Measurements from ENCODE around the gene KMT2C. TPM values are rescaled to one million over a fixed set of nuclear protein-coding genes. Genes with fewer than 3 reads are reported as not detected.

KMT2C gene
- total RNA-seq, 8 experiments from 2014 or later = 27.8 to 64.0 (median 35.8) TPM

DNA sequence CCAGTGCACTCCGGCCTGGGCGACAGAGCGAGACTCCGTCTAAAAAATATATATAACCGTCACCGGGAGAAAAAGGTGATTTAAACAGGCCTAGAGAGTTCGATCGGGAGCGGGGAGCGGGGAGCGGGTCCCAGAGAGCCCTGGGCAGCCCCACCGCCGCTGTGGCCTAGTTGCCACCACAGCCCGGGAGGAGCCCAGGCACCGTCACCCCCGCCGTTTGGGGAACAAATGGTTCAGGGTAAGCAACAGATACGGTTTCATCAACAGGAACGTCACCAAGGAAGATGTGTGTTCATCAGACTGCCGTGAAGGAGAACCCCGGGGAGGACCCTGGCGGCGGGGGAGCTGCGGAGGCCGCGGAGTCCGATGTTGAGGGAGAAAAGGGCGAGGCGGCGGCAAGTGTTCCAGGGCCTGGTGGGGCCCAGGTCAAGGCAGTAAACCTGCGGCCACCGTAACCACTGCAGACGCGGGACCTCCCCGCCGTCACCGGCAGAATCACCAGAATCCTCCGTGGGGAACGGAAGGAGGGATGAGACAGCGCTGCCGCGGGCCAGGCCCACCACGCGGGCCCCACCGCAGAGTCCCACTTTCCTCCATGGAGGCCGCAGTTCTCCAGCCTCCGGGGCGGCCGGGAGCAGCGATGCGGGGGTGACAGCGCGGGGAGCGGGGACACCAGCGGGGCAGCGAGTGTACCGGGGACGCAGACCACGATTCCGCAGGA is 306.9 kb downstream of the KMT2C start:
- in situ Hi-C loops (cut with MboI; ENCODE audit: low pct_unique_long_range_greater_than_20kb in 2 of 9, low sequenced_read_pairs in 9 of 9, unreplicated experiment in 9 of 9) = no loop called here
- H3K27ac ChIP-seq = no peak overlapping the region
- 95 to 100% (median 100%) methylated on average over 3 to 23 of the region's 60 CpGs; no CpG with 5 or more reads in 5 of the 10 experiments for WGBS, 10 experiments

GRCh38 chr7:152128252-152128651 is 307.6 kb downstream of the KMT2C start:
- WGBS, 10 experiments = 94 to 100% (median 98%) methylated on average over 2 to 6 of the region's 20 CpGs; no CpG with 5 or more reads in 4 of the 10 experiments
- Histone ChIP-seq H3K27ac (no peak overlapping the region), H3K4me1 (replicated peaks in 1 of 2) (no peaks in the 10 kb centered on the region), H3K4me3 (no peak overlapping the region)
- in situ Hi-C loops (cut with MboI; ENCODE audit: low pct_unique_long_range_greater_than_20kb in 2 of 9, low sequenced_read_pairs in 9 of 9, unreplicated experiment in 9 of 9) = no loop called here
- ATAC-seq (replicated peaks in 6 of 8) = no peak

More for the DNA sequence above, 306.9 kb downstream of the KMT2C start:
- Histone ChIP-seq H3K4me1 (replicated peaks in 1 of 2) (no peaks in the 10 kb centered on the region), H3K4me3 (no peak overlapping the region)
- ATAC-seq (replicated peaks in 6 of 8) = no peak

DNA sequence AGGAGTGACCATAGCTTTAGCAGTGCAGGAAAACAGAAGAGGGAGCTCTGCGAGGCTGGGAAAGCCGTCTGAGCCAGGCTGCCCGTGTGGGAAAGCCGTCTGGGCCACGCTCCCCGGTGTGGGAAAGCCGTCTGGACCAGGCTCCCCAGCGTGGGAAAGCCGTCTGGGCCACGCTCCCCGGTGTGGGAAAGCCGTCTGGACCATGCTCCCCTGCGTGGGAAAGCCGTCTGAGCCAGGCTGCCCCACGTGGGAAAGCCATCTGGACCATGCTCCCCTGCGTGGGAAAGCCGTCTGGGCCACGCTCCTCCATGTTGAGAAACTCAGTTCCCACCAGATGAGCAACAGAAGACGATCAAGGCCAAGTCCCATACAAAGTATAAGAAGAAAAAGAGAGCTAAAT is 308.6 kb downstream of the KMT2C start:
- in situ Hi-C loops (cut with MboI; ENCODE audit: low pct_unique_long_range_greater_than_20kb in 2 of 9, low sequenced_read_pairs in 9 of 9, unreplicated experiment in 9 of 9) = no loop called here
- H3K4me1 ChIP-seq (replicated peaks in 1 of 2) = no peaks in the 10 kb centered on the region
- H3K27ac ChIP-seq = no peak overlapping the region
- ATAC-seq (replicated peaks in 6 of 8) = no peak
- 88 to 100% (median 92%) methylated on average over 1 to 8 of the region's 19 CpGs; no CpG with 5 or more reads in 2 of the 10 experiments for WGBS, 10 experiments
- H3K4me3 ChIP-seq = no peak overlapping the region

- no peak for ATAC-seq (replicated peaks in 6 of 8)
- no peak overlapping the region for H3K4me3 ChIP-seq
- in situ Hi-C loops (cut with MboI; ENCODE audit: low pct_unique_long_range_greater_than_20kb in 2 of 9, low sequenced_read_pairs in 9 of 9, unreplicated experiment in 9 of 9) = no loop called here
- no peaks in the 10 kb centered on the region for H3K4me1 ChIP-seq (replicated peaks in 1 of 2)
- 80 to 100% methylated on average over 1 of the region's 7 CpGs; no CpG with 5 or more reads in 8 of the 10 experiments for WGBS, 10 experiments
- H3K27ac ChIP-seq = no peak overlapping the region
Measured at GRCh38 chr7:152126741-152127140, 309.1 kb downstream of the KMT2C start.

DNA sequence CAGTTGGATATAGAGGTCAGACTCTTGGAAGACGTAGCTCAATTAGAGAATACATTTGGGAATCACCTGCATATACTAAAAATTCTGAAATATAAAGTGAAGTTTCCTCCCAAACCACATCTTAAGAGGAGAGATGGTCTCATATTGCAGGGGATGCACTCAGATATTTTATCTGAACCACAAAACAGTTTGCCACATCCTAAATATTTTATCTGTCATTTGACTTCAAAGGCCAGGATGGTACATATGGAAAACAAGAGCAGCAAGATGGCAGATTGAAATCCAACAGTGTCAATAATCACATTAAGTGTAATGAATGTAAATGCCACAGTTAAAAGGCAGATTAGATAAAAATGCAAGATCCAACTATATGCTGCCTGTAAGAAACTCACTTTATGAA is 313.3 kb downstream of the KMT2C start:
- 100% methylated on average over 1 of the region's 1 CpG; no CpG with 5 or more reads in 4 of the 10 experiments for WGBS, 10 experiments
- no peak overlapping the region for H3K4me3 ChIP-seq
- H3K27ac ChIP-seq = no peak overlapping the region
- no peak for ATAC-seq (replicated peaks in 6 of 8)
- in situ Hi-C loops (cut with MboI; ENCODE audit: low pct_unique_long_range_greater_than_20kb in 2 of 9, low sequenced_read_pairs in 9 of 9, unreplicated experiment in 9 of 9) = no loop called here
- no peaks in the 10 kb centered on the region for H3K4me1 ChIP-seq (replicated peaks in 1 of 2)

DNA sequence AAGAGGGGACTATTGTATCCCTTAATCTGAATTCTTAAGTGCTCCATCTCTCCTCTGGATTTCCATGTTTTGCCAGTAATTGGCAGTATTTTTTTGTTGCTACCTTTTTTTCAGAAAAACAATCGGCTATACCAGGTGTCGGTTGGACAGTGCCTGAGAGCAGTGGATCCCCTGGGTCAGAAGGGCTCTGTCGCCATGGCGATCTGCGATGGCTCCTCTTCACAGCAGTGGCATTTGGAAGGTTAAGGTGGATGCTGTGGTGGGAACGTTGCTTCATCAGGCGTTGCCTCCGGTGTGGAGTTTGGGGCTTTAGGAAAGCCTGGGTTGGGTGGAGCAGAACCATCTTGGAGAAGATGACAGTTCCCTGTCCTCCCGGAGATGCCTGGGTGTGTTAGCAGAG is 314.4 kb downstream of the KMT2C start:
- WGBS, 10 experiments = 87 to 100% (median 94%) methylated on average over 2 to 7 of the region's 9 CpGs; no CpG with 5 or more reads in 3 of the 10 experiments
- H3K4me1 ChIP-seq (replicated peaks in 1 of 2) = no peaks in the 10 kb centered on the region
- ATAC-seq (replicated peaks in 6 of 8) = no peak
- H3K4me3 ChIP-seq = no peak overlapping the region
- in situ Hi-C loops (cut with MboI; ENCODE audit: low pct_unique_long_range_greater_than_20kb in 2 of 9, low sequenced_read_pairs in 9 of 9, unreplicated experiment in 9 of 9) = no loop called here
- no peak overlapping the region for H3K27ac ChIP-seq

DNA sequence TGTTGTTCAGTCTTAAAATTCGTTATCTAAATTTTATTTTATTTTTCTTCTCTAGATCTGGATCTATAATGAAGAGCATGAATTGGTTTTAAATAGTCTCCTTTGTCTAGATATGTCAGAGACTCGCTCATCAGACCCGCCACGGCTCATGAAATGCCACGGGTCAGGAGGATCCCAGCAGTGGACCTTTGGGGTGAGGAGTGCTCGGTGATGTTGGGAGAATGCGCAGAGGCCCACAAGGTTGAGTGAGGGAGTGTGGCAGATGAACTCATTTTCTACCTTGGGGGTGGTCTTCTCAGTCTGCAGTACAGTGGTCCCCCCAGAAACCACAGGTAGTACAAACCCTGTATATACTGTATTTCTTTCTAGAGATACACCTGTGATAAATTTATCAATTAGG is 315.0 kb downstream of the KMT2C start:
- in situ Hi-C loops (cut with MboI; ENCODE audit: low pct_unique_long_range_greater_than_20kb in 2 of 9, low sequenced_read_pairs in 9 of 9, unreplicated experiment in 9 of 9) = no loop called here
- H3K4me3 ChIP-seq = no peak overlapping the region
- no peak for ATAC-seq (replicated peaks in 6 of 8)
- no peak overlapping the region for H3K27ac ChIP-seq
- no peaks in the 10 kb centered on the region for H3K4me1 ChIP-seq (replicated peaks in 1 of 2)
- 93 to 100% (median 100%) methylated on average over 1 to 7 of the region's 7 CpGs; no CpG with 5 or more reads in 1 of the 10 experiments for WGBS, 10 experiments

DNA sequence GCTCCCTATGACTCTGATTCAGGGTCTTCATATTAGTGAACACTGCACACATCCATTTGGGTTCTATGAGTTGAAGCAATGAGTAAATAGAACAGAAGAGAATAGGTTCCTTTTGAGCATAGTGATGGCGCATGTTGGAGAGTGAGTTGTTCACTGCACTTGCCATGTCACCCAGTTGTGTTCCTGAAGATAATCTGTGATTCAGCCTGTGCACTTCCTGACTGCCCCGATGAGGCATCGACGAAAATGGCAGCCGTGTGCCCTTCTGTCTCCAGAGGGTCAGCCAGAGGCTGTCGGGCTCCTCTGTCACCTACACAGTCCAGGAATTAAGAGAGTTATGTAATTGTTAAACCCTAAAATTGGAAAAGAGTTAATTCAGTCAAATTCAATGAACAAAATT is 315.6 kb downstream of the KMT2C start:
- ATAC-seq (replicated peaks in 6 of 8) = no peak
- no peak overlapping the region for H3K27ac ChIP-seq

DNA sequence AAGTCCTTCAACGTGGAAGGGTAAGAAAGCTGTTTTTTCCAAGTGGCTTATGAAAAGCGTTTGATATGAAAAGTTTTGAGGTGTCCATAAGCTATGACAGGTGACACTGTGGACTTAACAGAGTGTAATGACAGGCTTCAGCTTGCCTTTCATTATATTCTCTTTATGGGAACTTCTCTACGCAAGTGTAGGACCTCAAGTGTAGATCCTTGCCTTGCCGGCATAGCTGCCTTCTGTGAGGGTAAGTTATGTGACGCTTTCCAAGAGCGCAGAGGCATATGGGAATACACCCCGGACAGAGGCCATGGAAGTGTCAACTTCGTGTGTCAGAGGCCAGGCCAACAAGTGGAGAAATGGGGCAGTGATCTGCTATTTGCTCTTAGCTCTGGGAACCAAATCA is 318.4 kb downstream of the KMT2C start:
- Histone ChIP-seq H3K4me3 (no peak overlapping the region), H3K27ac (no peak overlapping the region), H3K4me1 (replicated peaks in 1 of 2) (no peaks in the 10 kb centered on the region)
- WGBS, 10 experiments = 87 to 100% (median 99%) methylated on average over 2 to 8 of the region's 8 CpGs; no CpG with 5 or more reads in 2 of the 10 experiments
- in situ Hi-C loops (cut with MboI; ENCODE audit: low pct_unique_long_range_greater_than_20kb in 2 of 9, low sequenced_read_pairs in 9 of 9, unreplicated experiment in 9 of 9) = no loop called here
- ATAC-seq (replicated peaks in 6 of 8) = no peak

More for the DNA sequence above, 315.6 kb downstream of the KMT2C start:
- WGBS, 10 experiments = 86 to 100% (median 96%) methylated on average over 1 to 6 of the region's 6 CpGs; no CpG with 5 or more reads in 2 of the 10 experiments
- in situ Hi-C loops (cut with MboI; ENCODE audit: low pct_unique_long_range_greater_than_20kb in 2 of 9, low sequenced_read_pairs in 9 of 9, unreplicated experiment in 9 of 9) = no loop called here
- Histone ChIP-seq H3K4me3 (no peak overlapping the region), H3K4me1 (replicated peaks in 1 of 2) (no peaks in the 10 kb centered on the region)

- ATAC-seq (replicated peaks in 6 of 8) = no peak
- H3K4me1 ChIP-seq (replicated peaks in 1 of 2) = no peaks in the 10 kb centered on the region
- no peak overlapping the region for H3K27ac ChIP-seq
- in situ Hi-C loops (cut with MboI; ENCODE audit: low pct_unique_long_range_greater_than_20kb in 2 of 9, low sequenced_read_pairs in 9 of 9, unreplicated experiment in 9 of 9) = no loop called here
- 77 to 100% (median 94%) methylated on average over 4 to 9 of the region's 9 CpGs for WGBS, 10 experiments
- H3K4me3 ChIP-seq = no peak overlapping the region
Measured at GRCh38 chr7:152115021-152115718, 320.6 kb downstream of the KMT2C start.

DNA sequence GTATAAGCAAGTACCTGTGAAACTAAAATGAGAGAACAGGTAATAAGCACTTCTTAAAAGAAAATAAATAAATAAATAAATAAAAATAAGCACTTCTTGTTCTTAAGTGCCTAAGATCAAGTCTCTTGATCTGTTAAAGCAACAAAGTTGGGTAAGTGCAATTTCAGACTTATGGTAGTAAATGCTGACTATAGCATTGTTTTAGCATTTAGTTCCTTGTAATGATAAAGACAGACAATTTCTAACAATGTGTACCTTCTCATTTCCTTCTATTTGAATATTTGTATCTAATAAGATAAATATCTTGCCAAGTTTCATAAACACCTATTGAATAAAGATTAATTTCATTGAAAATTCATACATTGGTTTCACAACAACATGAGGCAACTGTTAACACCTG is 323.0 kb downstream of the KMT2C start:
- in situ Hi-C loops (cut with MboI; ENCODE audit: low pct_unique_long_range_greater_than_20kb in 2 of 9, low sequenced_read_pairs in 9 of 9, unreplicated experiment in 9 of 9) = no loop called here
- no peak overlapping the region for H3K4me3 ChIP-seq
- H3K4me1 ChIP-seq (replicated peaks in 1 of 2) = no peaks in the 10 kb centered on the region
- no peak for ATAC-seq (replicated peaks in 6 of 8)
- H3K27ac ChIP-seq = no peak overlapping the region

DNA sequence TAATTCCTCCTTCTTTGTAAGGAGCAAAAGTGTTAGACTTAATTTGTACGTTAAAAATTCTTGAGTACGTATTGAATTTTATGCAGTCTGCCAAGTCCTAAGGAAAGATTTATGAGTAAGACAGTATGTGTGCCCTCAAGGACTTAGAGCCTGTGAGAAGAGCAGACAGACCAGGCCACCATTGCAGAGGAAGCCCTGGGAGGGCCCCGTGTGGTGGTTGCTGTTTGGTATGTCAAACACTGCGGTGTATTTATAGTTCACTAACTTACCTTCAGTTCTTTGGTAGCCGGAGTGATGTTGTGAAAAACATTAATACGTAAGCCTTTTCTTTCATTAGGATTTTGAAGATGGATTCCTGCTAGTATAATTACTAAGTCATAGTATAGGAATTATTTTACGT is 327.4 kb downstream of the KMT2C start:
- no peak overlapping the region for H3K27ac ChIP-seq
- ATAC-seq (replicated peaks in 6 of 8) = peak in 1 of 8 experiments; percentile 42
- H3K4me3 ChIP-seq = no peak overlapping the region
- in situ Hi-C loops (cut with MboI; ENCODE audit: low pct_unique_long_range_greater_than_20kb in 2 of 9, low sequenced_read_pairs in 9 of 9, unreplicated experiment in 9 of 9) = no loop called here
- 74 to 100% (median 91%) methylated on average over 2 to 7 of the region's 7 CpGs for WGBS, 10 experiments
- no peaks in the 10 kb centered on the region for H3K4me1 ChIP-seq (replicated peaks in 1 of 2)

- no peak for ATAC-seq (replicated peaks in 6 of 8)
- H3K27ac ChIP-seq = no peak overlapping the region
- 93 to 100% (median 97%) methylated on average over 2 to 13 of the region's 17 CpGs; no CpG with 5 or more reads in 2 of the 10 experiments for WGBS, 10 experiments
Measured at GRCh38 chr7:152107945-152108344, 327.9 kb downstream of the KMT2C start.

More at GRCh38 chr7:152107945-152108344, 327.9 kb downstream of the KMT2C start:
- in situ Hi-C loops (cut with MboI; ENCODE audit: low pct_unique_long_range_greater_than_20kb in 2 of 9, low sequenced_read_pairs in 9 of 9, unreplicated experiment in 9 of 9) = no loop called here
- H3K4me3 ChIP-seq = no peak overlapping the region
- no peaks in the 10 kb centered on the region for H3K4me1 ChIP-seq (replicated peaks in 1 of 2)

All from motor neuron (in vitro differentiated cells).